GM20000 (cell line): Measurements from ENCODE around the gene RNMT.
A peak's percentile ranks its signal among the peaks of the same experiment; 100 is the strongest.

Experiments
- DNase-seq: peaks from one replicate; pipeline ENCODE4 v3.0.0; 2012; ENCODE audit warnings: low spot score
- CTCF ChIP-seq: IDR thresholded peaks from 2 replicates; pipeline ENCODE4 v1.5.1; 2012; ENCODE audit warnings: mild to moderate bottlenecking, control low read depth; ENCODE audit errors: extremely low read depth, missing control alignments

RNMT gene

GRCh38 chr18:13775058-13775457 is 48.6 kb downstream of the RNMT start:
- no peak for DNase-seq
- TF ChIP-seq CTCF: no peak

- no peak for TF ChIP-seq CTCF
- no peak for DNase-seq
These were observed 64.7 kb downstream of the RNMT start for GRCh38 chr18:13791181-13791580.

- TF ChIP-seq CTCF: no peak
- no peak for DNase-seq
These were observed 67.3 kb downstream of the RNMT start for GRCh38 chr18:13793819-13794218.

DNA sequence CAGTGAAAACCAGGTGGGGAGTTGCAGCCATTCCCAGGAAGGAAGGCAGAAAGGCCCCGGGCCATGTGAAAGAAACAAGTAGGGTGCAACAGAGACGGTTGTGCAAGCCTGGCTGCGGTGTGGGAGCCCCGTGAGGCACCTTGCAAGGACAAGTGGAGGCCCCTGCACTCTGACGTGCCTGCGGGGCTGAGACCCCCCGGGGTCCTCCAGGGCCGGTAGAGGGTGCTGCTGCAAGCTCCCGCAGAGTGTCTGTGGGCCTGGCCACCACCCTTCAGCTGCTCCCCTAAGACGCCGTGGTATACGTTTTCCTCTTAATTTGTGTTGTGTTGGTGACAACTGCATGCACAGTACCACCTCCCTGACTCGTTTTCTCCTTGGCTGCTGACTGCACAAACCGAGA is 70.0 kb downstream of the RNMT start:
- DNase-seq: no peak
- no peak for TF ChIP-seq CTCF

- no peak for DNase-seq
- TF ChIP-seq CTCF: no peak
These were observed 70.7 kb downstream of the RNMT start for GRCh38 chr18:13797157-13797611.

GRCh38 chr18:13799396-13799795 is 72.9 kb downstream of the RNMT start:
- no peak for TF ChIP-seq CTCF
- DNase-seq: no peak

DNA sequence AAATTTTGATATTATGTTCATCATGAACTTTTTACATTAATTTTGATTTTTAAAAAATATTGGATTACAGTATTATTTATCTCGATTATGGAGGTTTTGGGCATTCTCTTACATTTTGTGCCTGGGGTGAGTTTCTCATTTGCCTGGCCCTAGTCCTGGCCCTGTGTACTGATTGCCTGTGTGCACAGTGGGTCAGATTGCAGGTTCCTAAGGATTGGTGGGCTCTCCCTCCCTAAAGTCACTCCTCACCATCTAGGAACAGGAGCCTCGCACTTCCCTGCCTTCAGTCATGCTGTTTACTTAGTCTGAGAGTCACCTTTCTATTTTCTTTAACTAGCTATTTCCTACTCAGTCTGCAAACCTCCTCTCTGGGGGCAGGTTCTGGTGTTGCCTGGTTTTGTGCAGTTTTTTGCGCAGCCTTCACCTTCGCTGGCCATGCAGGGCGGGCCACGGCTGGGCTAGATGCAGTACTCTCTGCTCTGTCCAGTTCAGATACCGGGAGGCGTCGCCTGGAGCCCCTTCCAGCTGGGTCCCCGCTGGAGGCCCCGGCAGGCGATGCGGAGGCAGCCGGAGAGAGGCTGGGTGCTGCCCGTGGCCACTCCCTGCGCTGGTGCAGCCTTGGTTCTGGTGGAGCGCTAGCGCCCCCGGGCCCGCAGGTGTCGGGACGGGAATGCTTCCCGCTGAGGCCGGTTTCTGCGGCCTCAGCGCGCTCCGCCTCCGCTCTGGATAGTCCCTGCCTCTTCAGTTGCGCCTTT is 74.2 kb downstream of the RNMT start:
- TF ChIP-seq CTCF: peak; percentile 9
- peak; percentile 58 for DNase-seq
